Stomach (tissue), 4 donors: ENCODE results near the gene ALG3.

Source experiments
- CTCF ChIP-seq, 7 experiments: fragments of 450-650 bp in 4 of 7; fragments of 200-600 bp in 3 of 7; sonication (generic) in 3 of 7; IDR thresholded peaks; one replicate each; pipeline ENCODE4 v1.5.1; 2016 to 2019; ENCODE audit warnings: antibody characterized with exemption in 7 of 7, control low read depth in 2 of 7, mild to moderate bottlenecking in 1 of 7
- EP300 ChIP-seq: sonication (generic); formaldehyde crosslinking; IDR thresholded peaks from one replicate; pipeline ENCODE4 v1.6.1; 2017; ENCODE audit warnings: antibody characterized with exemption
- POLR2A ChIP-seq, 4 donors: fragments of 450-650 bp; IDR thresholded peaks; one replicate each; pipeline ENCODE4 v1.6.1; 2016; ENCODE audit warnings: antibody characterized with exemption in 4 of 4, control low read depth in 2 of 4, mild to moderate bottlenecking in 1 of 4, moderate library complexity in 1 of 4
- POLR2AphosphoS5 ChIP-seq, 3 donors: sonication (generic); formaldehyde crosslinking; IDR thresholded peaks; one replicate each; pipeline ENCODE4 v1.6.1; 2016; ENCODE audit warnings: antibody characterized with exemption in 3 of 3

- TF ChIP-seq CTCF (IDR thresholded peaks at IDR 0.05) (no peak), POLR2A (IDR thresholded peaks at IDR 0.05) (no peak), POLR2AphosphoS5 (IDR thresholded peaks at IDR 0.05) (no peak), EP300 (no peak)
These were observed 24.8 kb downstream of the ALG3 start for GRCh38 chr3:184223946-184224345.
